HS-5 (cell line): ENCODE measurements around the gene NISCH.

Source experiments
- DNase-seq: peaks from one replicate; pipeline ENCODE4 v3.0.0-alpha.2; 2012; ENCODE audit warnings: low read depth

The NISCH gene

GRCh38 chr3:52490939-52491526, 35.6 kb downstream of the NISCH start:
- DNase-seq = no peak

GRCh38 chr3:52492059-52492458, 36.7 kb downstream of the NISCH start:
- no peak for DNase-seq

GRCh38 chr3:52493232-52494017, 38.0 kb downstream of the NISCH start:
- DNase-seq = no peak

- DNase-seq = no peak
Observed at GRCh38 chr3:52494445-52494844, 39.0 kb downstream of the NISCH start.

- no peak for DNase-seq
Observed at GRCh38 chr3:52494886-52495495, 39.6 kb downstream of the NISCH start, which contains the start of gene STAB1. STAB1 (plus strand) TSS chr3:52495338; CDS start chr3:52495414, 76 bp downstream.

- DNase-seq = peak; percentile 13
Observed at GRCh38 chr3:52495777-52496602, 40.6 kb downstream of the NISCH start.

GRCh38 chr3:52498137-52499054, 43.0 kb downstream of the NISCH start:
- DNase-seq = no peak

- DNase-seq = no peak
Observed at GRCh38 chr3:52501046-52501445, 45.6 kb downstream of the NISCH start.

- no peak for DNase-seq
Observed at GRCh38 chr3:52502001-52502400, 46.6 kb downstream of the NISCH start.

GRCh38 chr3:52502808-52503350, 47.5 kb downstream of the NISCH start:
- no peak for DNase-seq

- DNase-seq = no peak
Observed at GRCh38 chr3:52503788-52504424, 48.5 kb downstream of the NISCH start.

- DNase-seq = no peak
Observed at GRCh38 chr3:52504977-52505376, 49.6 kb downstream of the NISCH start.

- DNase-seq = no peak
Observed at GRCh38 chr3:52506266-52506966, 51.0 kb downstream of the NISCH start.

GRCh38 chr3:52507359-52507758, 52.0 kb downstream of the NISCH start:
- DNase-seq = peak; percentile 19

GRCh38 chr3:52509753-52510328, 54.4 kb downstream of the NISCH start:
- DNase-seq = no peak

GRCh38 chr3:52511509-52511908, 56.1 kb downstream of the NISCH start:
- no peak for DNase-seq

- no peak for DNase-seq
Observed at GRCh38 chr3:52512105-52512504, 56.7 kb downstream of the NISCH start.

GRCh38 chr3:52512727-52513126, 57.3 kb downstream of the NISCH start:
- DNase-seq = no peak

- DNase-seq = no peak
Observed at GRCh38 chr3:52513281-52513680, 57.9 kb downstream of the NISCH start.
